Activated effector memory CD4-positive, alpha-beta T cell treated with Interleukin-2 at 50 U/mL for 16 hours (primary cell): ENCODE results near the gene PLXDC2.

Source experiments
- DNase-seq: peaks from one replicate; pipeline ENCODE4 v3.0.0-alpha.2; 2020

PLXDC2 gene

GRCh38 chr10:19862811-19863515, 46.7 kb downstream of the PLXDC2 start:
- no peak for DNase-seq

DNA sequence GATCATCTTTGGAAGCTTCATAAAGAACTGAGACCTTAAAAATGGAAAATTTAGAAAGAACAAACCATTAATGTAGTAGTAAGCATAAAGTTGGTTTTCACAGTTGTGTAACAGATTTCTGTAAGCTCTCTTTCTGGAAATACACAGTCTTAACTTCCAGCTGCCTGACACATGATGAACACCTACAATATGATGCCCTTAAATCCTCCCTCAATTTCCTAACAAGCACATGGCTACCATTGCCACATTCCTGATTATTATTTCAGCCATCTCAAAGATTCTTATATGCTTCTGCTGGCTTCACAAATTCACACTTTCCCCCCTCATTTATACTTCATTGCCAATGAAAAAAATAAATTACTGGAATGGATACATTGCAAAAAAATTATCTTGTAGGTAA, 49.4 kb downstream of the PLXDC2 start:
- no peak for DNase-seq

DNA sequence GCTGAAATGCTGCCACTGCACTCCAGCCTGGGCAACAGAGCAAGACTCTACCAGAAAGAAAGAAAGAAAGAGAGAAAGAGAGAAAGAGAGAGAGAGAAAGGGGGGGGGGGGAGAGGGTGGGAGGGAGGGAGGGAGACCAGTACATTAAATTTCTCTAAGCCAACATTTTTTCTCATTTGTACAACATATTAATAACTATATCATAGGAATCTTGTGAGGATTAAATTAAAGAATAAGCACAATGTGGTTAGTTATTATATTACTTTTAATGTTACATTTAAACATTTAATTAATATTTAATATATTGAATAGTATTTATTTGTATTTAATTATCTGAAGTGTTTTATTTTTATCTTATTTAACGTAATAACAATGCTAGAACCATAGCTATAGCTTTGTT, 53.1 kb downstream of the PLXDC2 start:
- no peak for DNase-seq

GRCh38 chr10:19872504-19873271, 56.5 kb downstream of the PLXDC2 start:
- no peak for DNase-seq

DNA sequence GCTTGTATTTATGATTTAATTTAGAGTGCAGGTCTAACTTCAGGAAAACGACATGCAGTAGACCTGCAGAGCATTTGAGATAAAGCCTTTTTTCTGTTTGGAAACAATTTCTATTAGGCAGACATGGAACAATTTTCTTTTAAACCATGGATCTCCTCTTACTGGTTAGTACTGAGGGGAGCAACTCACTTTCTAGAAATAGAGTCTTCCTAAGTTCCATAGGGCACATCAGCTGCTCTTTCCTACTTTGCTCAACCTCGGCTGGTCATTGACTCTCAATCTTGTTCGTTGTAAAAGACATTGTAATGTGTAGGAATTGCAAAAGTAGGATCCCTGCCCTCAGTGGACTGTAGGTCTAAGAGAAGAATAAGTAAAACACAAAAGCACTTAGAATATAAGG, 58.0 kb downstream of the PLXDC2 start:
- DNase-seq = no peak

- DNase-seq = no peak
Observed at GRCh38 chr10:19874791-19875190, 58.6 kb downstream of the PLXDC2 start.

- DNase-seq = no peak
Observed at GRCh38 chr10:19876570-19876969, 60.3 kb downstream of the PLXDC2 start.

DNA sequence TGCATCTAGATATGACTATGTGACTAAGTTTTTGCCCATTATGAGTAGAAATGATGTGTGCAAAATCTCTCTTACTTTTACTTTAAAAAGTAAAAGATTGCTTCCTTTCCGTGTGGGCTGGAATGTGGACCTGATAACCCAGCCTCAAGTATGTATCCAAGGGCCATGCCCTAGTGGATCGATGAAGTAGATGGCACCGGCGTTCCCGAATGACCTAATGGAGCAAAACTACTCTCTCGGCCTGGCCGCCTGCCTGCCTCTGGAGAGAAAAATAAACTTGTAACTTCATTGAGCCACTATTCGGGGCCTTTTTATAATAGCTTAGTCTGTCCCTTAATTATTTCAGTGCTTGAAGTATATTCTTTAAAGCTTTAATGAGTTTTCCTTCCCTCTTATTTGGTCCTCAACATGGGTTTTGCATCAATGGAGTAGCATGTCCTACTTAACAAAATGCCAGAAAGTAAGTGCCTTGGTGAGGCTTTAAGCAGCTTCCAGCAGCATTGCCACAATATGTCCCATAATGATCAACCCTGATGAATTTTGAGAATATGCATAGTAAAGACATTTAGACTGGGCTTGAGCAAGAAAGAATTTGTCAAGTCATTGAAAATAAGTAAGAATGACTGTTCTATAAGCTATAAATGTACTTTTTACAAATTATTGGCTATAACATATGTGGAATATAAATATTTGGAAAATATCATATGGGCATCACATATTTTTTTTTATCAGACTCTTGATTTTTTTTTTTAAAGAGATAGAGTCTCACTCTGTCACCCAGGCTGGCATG, 61.4 kb downstream of the PLXDC2 start:
- no peak for DNase-seq

- DNase-seq = no peak
Observed at GRCh38 chr10:19882621-19883020, 66.4 kb downstream of the PLXDC2 start.

DNA sequence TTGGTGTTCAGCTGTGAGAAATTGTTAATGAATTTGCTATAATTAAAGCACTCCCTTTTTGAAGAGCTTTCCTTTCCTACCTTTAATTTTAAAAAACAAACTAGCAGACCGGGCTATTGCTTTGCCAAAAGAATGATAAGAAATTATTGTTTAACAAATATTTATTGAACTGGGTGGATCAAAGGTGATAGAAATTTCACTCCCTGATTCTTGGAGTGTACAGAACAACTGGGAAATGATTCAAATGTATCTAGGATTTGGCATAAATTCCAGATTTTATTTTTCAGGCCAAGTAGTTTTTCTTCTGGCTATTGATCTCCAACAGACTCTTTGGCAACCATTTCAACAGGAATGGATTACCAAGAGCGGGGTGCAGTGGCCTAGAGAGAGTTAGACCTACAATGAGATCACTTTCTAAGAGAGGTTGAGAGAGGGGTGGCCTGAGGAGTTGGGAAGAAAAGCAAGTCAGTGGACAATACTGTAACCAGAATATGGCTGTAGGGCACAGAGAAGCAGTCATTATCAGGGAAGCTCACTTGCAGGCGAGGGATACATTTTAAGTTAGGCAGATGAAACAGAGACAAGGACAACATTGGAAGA, 71.9 kb downstream of the PLXDC2 start:
- DNase-seq = no peak

- DNase-seq = no peak
Observed at GRCh38 chr10:19889256-19889655, 73.0 kb downstream of the PLXDC2 start.

DNA sequence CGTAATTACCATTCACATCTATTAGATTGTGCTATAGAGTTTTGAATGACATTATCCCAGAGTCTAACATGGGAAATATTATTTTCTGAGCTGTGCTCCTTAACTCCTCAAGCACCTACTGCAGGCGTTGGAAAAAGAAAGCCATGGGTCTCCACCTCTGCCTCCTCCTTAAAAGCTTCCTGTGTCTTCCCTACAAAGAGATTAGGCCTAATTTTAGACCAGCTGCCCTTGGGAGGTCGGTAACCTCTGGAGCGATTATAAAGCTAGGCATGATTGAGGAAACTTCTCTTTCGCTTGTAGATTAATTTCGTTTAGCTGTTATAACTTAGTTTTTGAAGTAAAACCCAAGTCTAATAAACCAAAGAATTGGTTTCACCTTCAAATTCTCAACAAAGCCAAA, 75.2 kb downstream of the PLXDC2 start:
- no peak for DNase-seq

GRCh38 chr10:19892270-19892669, 76.0 kb downstream of the PLXDC2 start:
- no peak for DNase-seq

- DNase-seq = no peak
Observed at GRCh38 chr10:19892677-19893076, 76.4 kb downstream of the PLXDC2 start.

DNA sequence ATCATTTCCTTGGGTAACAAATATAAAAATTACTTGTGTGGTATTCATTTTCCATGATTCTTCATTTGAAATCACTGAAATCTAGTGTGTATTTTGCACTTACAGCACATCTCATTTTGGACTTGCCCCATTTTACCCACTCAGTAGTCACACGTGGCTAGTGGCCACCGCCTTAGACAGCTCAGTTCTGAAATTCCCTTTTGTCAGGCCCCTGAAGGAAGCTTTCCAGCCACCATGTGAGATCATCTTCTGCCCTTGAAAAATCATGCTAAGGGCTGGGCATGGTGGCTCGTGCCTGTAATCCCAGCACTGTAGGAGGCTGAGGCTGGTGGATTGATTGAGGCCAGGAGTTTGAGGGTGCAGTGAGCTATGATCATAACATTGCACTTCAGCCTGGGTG, 79.3 kb downstream of the PLXDC2 start:
- no peak for DNase-seq

GRCh38 chr10:19902456-19902855, 86.2 kb downstream of the PLXDC2 start:
- DNase-seq = no peak

DNA sequence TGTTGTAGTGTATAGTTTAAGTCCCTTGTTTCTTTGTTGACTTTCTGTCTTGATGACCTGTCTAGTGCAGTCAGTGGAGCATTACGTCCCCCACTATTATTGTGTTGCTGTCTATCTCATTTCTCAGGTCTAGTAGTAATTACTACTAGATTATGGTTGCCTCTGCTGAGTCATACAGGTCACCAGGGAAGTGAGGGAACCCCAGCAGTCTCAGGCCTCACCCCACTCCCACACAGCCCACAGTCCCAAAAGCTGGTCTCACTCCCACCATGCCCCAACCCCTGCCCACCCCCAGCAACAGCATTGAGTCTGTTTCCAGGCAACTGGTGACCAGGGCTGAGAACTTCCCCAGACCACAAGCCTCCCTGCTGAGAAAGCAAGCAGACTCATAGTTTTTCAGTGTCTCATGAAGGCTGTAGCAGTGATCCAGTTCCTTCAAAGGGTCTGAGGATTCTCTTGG, 88.0 kb downstream of the PLXDC2 start:
- no peak for DNase-seq

DNA sequence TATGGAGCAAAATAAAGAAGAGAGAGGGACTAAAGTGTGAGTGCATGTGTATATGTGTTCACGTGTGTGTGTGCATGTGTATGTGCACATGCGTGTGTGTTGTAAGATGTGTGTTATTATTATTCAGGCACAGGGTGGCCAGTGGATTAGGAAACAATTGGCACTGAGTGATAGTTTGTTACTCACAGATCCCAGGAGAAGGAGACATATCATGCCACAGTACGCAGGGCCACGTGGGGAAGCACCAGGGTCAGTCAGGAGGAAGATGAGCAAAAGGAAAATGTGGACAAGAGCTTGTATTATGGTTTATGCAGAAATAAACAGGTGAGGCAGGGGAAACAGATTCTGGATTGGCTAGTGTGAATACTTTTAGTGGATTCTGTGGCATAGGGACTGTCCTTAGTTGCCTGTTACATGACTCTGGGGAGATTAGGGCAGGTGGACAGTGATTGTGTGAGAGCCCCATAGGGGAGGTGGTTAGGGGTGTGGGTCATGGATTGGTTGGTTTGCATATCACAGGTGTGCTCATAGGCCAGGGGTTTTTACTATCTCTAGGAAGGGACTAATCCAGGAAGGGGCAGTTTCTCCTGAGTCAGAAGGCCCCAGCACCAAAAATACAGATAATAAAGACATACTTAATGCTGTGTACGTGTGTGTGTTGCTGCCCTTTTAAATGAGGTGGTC, 90.0 kb downstream of the PLXDC2 start:
- no peak for DNase-seq

GRCh38 chr10:19908991-19909696, 92.9 kb downstream of the PLXDC2 start:
- DNase-seq = no peak

DNA sequence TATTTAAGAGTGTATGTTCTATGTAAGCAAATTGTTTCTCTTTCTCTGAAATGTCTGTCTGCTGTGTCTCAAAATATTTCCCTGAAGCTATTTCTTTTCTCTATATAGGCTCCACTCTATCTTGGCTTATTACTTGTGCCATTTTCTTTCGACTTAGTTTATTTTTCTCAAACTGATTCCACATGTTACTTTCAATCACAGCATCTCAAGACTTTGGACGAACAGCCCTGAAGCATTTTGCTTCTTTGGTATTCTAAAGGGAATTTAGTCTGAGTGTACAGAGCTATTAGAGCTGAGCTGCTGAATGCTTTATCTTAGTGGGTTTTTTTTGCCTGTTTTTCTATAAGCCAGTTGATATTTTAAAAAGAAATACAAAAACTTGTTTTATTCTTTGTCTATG, 95.7 kb downstream of the PLXDC2 start:
- no peak for DNase-seq

GRCh38 chr10:19913987-19914386, 97.8 kb downstream of the PLXDC2 start:
- no peak for DNase-seq

DNA sequence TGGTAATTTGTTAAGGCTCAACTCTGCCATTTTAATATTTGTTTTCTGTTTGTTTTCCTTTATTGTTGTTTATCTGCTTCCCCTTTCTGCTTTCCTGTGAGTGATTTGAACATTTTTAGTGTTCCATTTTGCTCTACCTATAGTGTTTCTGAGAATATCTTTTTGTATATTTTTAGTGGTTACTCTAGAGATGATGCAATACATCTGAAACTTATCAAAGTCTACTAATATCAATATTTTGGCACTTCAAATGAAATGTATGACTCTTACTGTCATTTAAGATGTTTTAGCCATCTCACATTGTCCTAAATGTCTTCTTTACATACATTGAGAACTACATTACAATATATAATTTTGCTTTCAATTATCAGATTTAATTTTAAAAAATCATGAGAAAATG, 98.9 kb downstream of the PLXDC2 start:
- DNase-seq = no peak
